ENCODE measurements around the gene C10orf71.

Gene C10orf71

GRCh38 chr10:49362596-49363260, 63.8 kb downstream of the C10orf71 start:
- no peak for DNase-seq (ENCODE audit: low read depth)
- TF ChIP-seq, protein P1, sequence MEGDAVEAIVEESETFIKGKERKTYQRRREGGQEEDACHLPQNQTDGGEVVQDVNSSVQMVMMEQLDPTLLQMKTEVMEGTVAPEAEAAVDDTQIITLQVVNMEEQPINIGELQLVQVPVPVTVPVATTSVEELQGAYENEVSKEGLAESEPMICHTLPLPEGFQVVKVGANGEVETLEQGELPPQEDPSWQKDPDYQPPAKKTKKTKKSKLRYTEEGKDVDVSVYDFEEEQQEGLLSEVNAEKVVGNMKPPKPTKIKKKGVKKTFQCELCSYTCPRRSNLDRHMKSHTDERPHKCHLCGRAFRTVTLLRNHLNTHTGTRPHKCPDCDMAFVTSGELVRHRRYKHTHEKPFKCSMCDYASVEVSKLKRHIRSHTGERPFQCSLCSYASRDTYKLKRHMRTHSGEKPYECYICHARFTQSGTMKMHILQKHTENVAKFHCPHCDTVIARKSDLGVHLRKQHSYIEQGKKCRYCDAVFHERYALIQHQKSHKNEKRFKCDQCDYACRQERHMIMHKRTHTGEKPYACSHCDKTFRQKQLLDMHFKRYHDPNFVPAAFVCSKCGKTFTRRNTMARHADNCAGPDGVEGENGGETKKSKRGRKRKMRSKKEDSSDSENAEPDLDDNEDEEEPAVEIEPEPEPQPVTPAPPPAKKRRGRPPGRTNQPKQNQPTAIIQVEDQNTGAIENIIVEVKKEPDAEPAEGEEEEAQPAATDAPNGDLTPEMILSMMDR (IDR thresholded peaks at IDR 0.05; ENCODE audit: control insufficient read depth, insufficient read depth, low read depth, low read length, missing control alignments), result no peak
- no peak overlapping the region for H3K4me3 ChIP-seq (ENCODE audit: control insufficient read depth, low read depth, low read length)

DNA sequence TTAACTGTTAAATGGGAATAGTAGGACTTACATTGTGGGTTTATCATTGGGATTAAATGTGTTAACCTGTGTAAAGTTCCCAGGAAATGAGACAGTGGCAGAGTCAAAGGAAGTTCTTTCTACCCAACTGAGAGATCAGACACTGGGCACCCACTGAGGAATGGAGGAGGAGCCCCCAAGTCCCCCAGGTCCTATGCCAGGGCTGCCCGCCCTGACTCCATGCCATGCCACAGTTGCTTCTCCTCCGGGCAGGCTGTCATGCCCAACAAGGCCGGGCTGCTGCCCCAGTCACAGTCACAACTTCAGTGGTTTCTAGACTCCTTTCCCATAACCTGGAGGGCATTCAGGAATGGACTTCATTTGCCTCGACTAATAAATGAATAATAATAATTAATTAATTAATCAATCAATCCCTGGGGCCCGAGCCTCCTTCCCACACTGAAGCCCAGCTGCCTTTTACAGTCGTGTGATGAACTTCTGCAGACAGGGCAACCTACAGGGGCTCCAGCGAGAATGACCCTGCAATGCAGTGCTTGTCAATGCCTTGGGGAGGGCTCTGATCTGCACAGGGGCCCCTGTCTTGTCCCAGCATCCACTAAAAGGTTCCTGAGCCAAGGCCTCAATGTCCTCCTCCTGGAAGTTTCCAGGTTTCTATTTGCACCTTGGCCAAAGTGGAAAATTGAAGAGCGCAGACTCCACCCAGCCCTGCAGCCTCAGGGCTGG, 64.5 kb downstream of the C10orf71 start:
- TF ChIP-seq, protein P1 (IDR thresholded peaks at IDR 0.05; ENCODE audit: control insufficient read depth, insufficient read depth, low read depth, low read length, missing control alignments), result no peak
- H3K4me3 ChIP-seq (ENCODE audit: control insufficient read depth, low read depth, low read length), result no peak overlapping the region
- DNase-seq (ENCODE audit: low read depth), result no peak

GRCh38 chr10:49364051-49364450, 65.1 kb downstream of the C10orf71 start:
- no peak for DNase-seq (ENCODE audit: low read depth)
- H3K4me3 ChIP-seq (ENCODE audit: control insufficient read depth, low read depth, low read length), result no peak overlapping the region
- TF ChIP-seq, protein P1 (IDR thresholded peaks at IDR 0.05; ENCODE audit: control insufficient read depth, insufficient read depth, low read depth, low read length, missing control alignments), result no peak

GRCh38 chr10:49364747-49365146, 65.8 kb downstream of the C10orf71 start:
- no peak for DNase-seq (ENCODE audit: low read depth)
- TF ChIP-seq, protein P1 (IDR thresholded peaks at IDR 0.05; ENCODE audit: control insufficient read depth, insufficient read depth, low read depth, low read length, missing control alignments), result no peak
- no peak overlapping the region for H3K4me3 ChIP-seq (ENCODE audit: control insufficient read depth, low read depth, low read length)

GRCh38 chr10:49365275-49365674, 66.3 kb downstream of the C10orf71 start:
- no peak for DNase-seq (ENCODE audit: low read depth)
- no peak overlapping the region for H3K4me3 ChIP-seq (ENCODE audit: control insufficient read depth, low read depth, low read length)
- TF ChIP-seq, protein P1 (IDR thresholded peaks at IDR 0.05; ENCODE audit: control insufficient read depth, insufficient read depth, low read depth, low read length, missing control alignments), result no peak

DNA sequence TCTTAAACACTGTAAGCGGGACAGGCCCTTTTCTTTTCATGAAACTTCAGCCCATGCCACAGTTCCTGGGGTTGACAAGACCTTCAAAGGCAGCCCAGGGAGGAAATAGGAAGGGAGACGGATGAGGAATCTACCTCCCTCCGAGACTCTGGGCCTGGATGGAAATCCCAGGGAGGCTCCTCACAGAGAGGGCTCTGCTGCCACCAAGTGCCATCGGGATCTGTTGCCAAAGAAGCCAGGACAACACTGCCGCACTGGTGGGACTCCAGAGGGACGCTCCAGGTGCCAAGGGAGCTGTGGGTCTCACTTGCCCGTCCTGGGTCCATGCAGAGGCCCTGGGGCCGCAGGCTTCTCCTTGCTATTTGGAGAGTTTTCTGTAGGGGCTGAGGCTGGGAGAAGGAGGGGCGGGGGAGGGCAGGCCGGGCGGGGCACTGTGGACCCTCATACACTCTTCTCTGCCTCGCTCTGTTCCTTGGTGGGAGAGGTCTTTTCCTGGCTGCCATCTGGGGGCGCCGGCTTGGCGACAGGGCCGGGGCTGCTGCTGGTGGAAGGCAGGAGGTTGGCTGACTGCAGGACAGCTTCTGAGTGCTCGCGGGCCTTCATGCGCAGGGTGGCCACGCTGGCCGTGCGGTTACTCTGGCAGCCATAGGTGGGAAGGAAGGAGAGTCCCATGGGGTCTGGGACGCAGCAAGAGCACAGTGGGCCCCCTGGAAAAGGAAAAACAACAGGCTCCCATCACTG, 66.9 kb downstream of the C10orf71 start:
- DNase-seq (ENCODE audit: low read depth), result no peak
- H3K4me3 ChIP-seq (ENCODE audit: control insufficient read depth, low read depth, low read length), result no peak overlapping the region
- TF ChIP-seq, protein P1 (IDR thresholded peaks at IDR 0.05; ENCODE audit: control insufficient read depth, insufficient read depth, low read depth, low read length, missing control alignments), result no peak

Measured in AG09309 (cell line).